A549 treated with RU486 at 1 μM for 4 hours (cell line): ENCODE results near the gene FBXO48. TPM values are rescaled to one million over a fixed set of nuclear protein-coding genes. Genes with fewer than 3 reads are reported as not detected.

Source experiments
- total RNA-seq: library from RNA; stranded (reverse); fragments of 200-300 nt; extraction: Qiagen RNA extraction; gene quantifications from 5 replicates; pipeline ENCODE4 v1.2.3, GENCODE V29; 2022; ENCODE audit warnings: low read depth

FBXO48 gene
- 0.45 to 0.56 TPM (median 0.49 TPM) in 5 replicates for total RNA-seq

GRCh38 chr2:68467077-68467960 is at the start of gene FBXO48, which contains the start of gene APLF:
Gene FBXO48, minus strand, starts transcription at chr2:68467294. Its CDS starts 2,149 bp downstream, at chr2:68465145.
Gene APLF, plus strand, starts transcription at chr2:68467585. Its CDS starts 147 bp downstream, at chr2:68467732.

Other genes starting within 250 kb of the FBXO48 start
- 48.6 to 89.7 TPM (median 62.5 TPM) in 5 replicates for gene PPP3R1, start 214.8 kb downstream of the FBXO48 start, total RNA-seq
- 2.2 to 3.2 TPM (median 2.4 TPM) in 5 replicates for gene CNRIP1, start 147.3 kb downstream of the FBXO48 start, total RNA-seq
- not detected in 5 replicates for gene PLEK, start 102.0 kb downstream of the FBXO48 start, total RNA-seq
- 0.50 to 0.89 TPM (median 0.59 TPM) in 5 replicates for gene APLF, start 291 bp upstream of the FBXO48 start, total RNA-seq
- gene PROKR1, start 176.3 kb upstream of the FBXO48 start, total RNA-seq, result not detected in 5 replicates